Measurements from ENCODE around the gene LRBA.

DNA sequence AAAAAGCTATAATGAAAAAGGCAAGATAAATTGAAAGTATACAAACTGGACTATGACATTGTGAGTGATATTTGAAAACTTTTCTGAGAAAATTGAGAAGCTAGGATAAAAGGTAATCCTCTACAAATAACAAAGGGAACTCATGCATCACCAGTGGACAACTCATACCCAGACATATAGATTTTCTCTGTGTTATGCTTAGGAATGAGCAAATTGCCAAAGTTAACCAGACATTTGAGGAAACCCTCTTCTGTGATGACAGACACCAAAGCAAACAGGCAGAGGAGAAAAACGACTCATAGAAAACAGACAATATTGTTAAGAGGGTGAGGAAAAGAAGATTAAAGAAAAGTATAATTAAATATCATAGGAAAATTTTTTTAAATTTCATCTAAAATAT, 246.6 kb downstream of the LRBA start:
- TF ChIP-seq, protein P1, sequence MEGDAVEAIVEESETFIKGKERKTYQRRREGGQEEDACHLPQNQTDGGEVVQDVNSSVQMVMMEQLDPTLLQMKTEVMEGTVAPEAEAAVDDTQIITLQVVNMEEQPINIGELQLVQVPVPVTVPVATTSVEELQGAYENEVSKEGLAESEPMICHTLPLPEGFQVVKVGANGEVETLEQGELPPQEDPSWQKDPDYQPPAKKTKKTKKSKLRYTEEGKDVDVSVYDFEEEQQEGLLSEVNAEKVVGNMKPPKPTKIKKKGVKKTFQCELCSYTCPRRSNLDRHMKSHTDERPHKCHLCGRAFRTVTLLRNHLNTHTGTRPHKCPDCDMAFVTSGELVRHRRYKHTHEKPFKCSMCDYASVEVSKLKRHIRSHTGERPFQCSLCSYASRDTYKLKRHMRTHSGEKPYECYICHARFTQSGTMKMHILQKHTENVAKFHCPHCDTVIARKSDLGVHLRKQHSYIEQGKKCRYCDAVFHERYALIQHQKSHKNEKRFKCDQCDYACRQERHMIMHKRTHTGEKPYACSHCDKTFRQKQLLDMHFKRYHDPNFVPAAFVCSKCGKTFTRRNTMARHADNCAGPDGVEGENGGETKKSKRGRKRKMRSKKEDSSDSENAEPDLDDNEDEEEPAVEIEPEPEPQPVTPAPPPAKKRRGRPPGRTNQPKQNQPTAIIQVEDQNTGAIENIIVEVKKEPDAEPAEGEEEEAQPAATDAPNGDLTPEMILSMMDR (IDR thresholded peaks at IDR 0.05): no peak
- TF ChIP-seq, protein P2, sequence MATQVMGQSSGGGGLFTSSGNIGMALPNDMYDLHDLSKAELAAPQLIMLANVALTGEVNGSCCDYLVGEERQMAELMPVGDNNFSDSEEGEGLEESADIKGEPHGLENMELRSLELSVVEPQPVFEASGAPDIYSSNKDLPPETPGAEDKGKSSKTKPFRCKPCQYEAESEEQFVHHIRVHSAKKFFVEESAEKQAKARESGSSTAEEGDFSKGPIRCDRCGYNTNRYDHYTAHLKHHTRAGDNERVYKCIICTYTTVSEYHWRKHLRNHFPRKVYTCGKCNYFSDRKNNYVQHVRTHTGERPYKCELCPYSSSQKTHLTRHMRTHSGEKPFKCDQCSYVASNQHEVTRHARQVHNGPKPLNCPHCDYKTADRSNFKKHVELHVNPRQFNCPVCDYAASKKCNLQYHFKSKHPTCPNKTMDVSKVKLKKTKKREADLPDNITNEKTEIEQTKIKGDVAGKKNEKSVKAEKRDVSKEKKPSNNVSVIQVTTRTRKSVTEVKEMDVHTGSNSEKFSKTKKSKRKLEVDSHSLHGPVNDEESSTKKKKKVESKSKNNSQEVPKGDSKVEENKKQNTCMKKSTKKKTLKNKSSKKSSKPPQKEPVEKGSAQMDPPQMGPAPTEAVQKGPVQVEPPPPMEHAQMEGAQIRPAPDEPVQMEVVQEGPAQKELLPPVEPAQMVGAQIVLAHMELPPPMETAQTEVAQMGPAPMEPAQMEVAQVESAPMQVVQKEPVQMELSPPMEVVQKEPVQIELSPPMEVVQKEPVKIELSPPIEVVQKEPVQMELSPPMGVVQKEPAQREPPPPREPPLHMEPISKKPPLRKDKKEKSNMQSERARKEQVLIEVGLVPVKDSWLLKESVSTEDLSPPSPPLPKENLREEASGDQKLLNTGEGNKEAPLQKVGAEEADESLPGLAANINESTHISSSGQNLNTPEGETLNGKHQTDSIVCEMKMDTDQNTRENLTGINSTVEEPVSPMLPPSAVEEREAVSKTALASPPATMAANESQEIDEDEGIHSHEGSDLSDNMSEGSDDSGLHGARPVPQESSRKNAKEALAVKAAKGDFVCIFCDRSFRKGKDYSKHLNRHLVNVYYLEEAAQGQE (IDR thresholded peaks at IDR 0.05; ENCODE audit: low read depth, low read length): no peak
- no peak for TF ChIP-seq POLR2AphosphoS5 (IDR thresholded peaks at IDR 0.05; ENCODE audit: low read depth, low read length)
- TF ChIP-seq RAD21 (IDR thresholded peaks at IDR 0.05; ENCODE audit: low read length): no peak
- TF ChIP-seq, protein P3, sequence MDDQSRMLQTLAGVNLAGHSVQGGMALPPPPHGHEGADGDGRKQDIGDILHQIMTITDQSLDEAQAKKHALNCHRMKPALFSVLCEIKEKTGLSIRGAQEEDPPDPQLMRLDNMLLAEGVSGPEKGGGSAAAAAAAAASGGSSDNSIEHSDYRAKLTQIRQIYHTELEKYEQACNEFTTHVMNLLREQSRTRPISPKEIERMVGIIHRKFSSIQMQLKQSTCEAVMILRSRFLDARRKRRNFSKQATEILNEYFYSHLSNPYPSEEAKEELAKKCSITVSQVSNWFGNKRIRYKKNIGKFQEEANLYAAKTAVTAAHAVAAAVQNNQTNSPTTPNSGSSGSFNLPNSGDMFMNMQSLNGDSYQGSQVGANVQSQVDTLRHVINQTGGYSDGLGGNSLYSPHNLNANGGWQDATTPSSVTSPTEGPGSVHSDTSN (IDR thresholded peaks at IDR 0.05): no peak
- TF ChIP-seq JUND (IDR thresholded peaks at IDR 0.05): no peak
- no peak for TF ChIP-seq FOXM1 (IDR thresholded peaks at IDR 0.05; ENCODE audit: low read depth)

Data from SK-N-SH (cell line).